ENCODE data around the gene RNF223. TPM values are rescaled to one million over a fixed set of nuclear protein-coding genes. Genes with fewer than 3 reads are reported as not detected.
A peak's percentile ranks its signal among the peaks of the same experiment; 100 is the strongest.

RNF223 gene
- total RNA-seq, 1 donor from 2014 or later = not detected

GRCh38 chr1:1116701-1117468 is 42.8 kb upstream of the RNF223 start:
- no peak for TF ChIP-seq CTCF (IDR thresholded peaks at IDR 0.05)
- Histone ChIP-seq H3K9me3 (no peaks in the 10 kb centered on the region), H3K27ac (no peak overlapping the region), H3K4me3 (peak overlapping the region; percentile 65 to 100), H3K4me1 (peaks cover 4 to 7% of the 10 kb centered on the region in 2 donors), H3K36me3 (no peaks in the 10 kb centered on the region), H3K27me3 (no peaks in the 10 kb centered on the region)
- DNase-seq (ENCODE audit: low spot score in 2 of 2) = no peak
- intact Hi-C loops (cut with DNase I) = loop anchor here (1.0 to 10.0 kb wide), 7 partner anchors 98 to 395 kb away; partner anchors contain the start of genes ATAD3A, B3GALT6, HES4 and MRPL20

GRCh38 chr1:1115786-1116700 is 41.9 kb upstream of the RNF223 start, which contains the start of gene C1orf159:
Gene C1orf159, minus strand, starts transcription at chr1:1116089. Its CDS starts 24,546 bp downstream, at chr1:1091543.
- Histone ChIP-seq H3K27me3 (no peaks in the 10 kb centered on the region), H3K36me3 (no peaks in the 10 kb centered on the region), H3K4me1 (peaks cover 4 to 7% of the 10 kb centered on the region in 2 donors), H3K4me3 (peak within 1 kb of the TSS; percentile 65 to 100), H3K9me3 (no peaks in the 10 kb centered on the region), H3K27ac (peak within 1 kb of the TSS; percentile 35 to 63)
- DNase-seq (ENCODE audit: low spot score in 2 of 2) = peak; percentile 97 to 100
- TF ChIP-seq CTCF (IDR thresholded peaks at IDR 0.05) = no peak
- intact Hi-C loops (cut with DNase I) = loop anchor here (1.0 to 10.0 kb wide), 7 partner anchors 97 to 396 kb away; partner anchors contain the start of genes ATAD3A, B3GALT6, HES4 and MRPL20

GRCh38 chr1:1115136-1115785 is 41.2 kb upstream of the RNF223 start:
- H3K4me1 ChIP-seq = peaks cover 4 to 7% of the 10 kb centered on the region in 2 donors
- no peaks in the 10 kb centered on the region for H3K36me3 ChIP-seq
- DNase-seq (ENCODE audit: low spot score in 2 of 2) = no peak
- peak overlapping the region; percentile 35 to 63 for H3K27ac ChIP-seq
- intact Hi-C loops (cut with DNase I) = loop anchor here (5.0 to 10.0 kb wide), 4 partner anchors 113 to 397 kb away; partner anchors contain the start of genes ATAD3A, HES4 and MRPL20
- no peaks in the 10 kb centered on the region for H3K27me3 ChIP-seq
- TF ChIP-seq CTCF (IDR thresholded peaks at IDR 0.05) = no peak
- H3K9me3 ChIP-seq = no peaks in the 10 kb centered on the region
- peak overlapping the region; percentile 65 to 100 for H3K4me3 ChIP-seq

GRCh38 chr1:1114431-1114830 is 40.3 kb upstream of the RNF223 start:
- Histone ChIP-seq H3K9me3 (no peaks in the 10 kb centered on the region), H3K4me3 (peak overlapping the region in 1 of 2 donors; percentile 100), H3K36me3 (no peaks in the 10 kb centered on the region), H3K4me1 (peaks cover 4 to 7% of the 10 kb centered on the region in 2 donors), H3K27me3 (no peaks in the 10 kb centered on the region), H3K27ac (no peak overlapping the region)
- no peak for DNase-seq (ENCODE audit: low spot score in 2 of 2)
- no peak for TF ChIP-seq CTCF (IDR thresholded peaks at IDR 0.05)
- intact Hi-C loops (cut with DNase I) = loop anchor here (10.0 kb wide), 1 partner anchor 290 kb away; the partner anchor contains the start of gene MRPL20
